NCI-H1417 treated with DMSO at 0.1 percent for 48 hours (cell line): Measurements from ENCODE around the gene DYDC2.
"Not testable (repeated sequence)": the region's sequence is repeated elsewhere in the genome, so short reads cannot be mapped to it uniquely, and the experiment has no call there.

Experiments
- DNase-seq: peaks from one replicate; lab custom pipeline; 2025; lab: John Stamatoyannopoulos, UW

The DYDC2 gene

GRCh38 chr10:80414142-80414895, 57.7 kb downstream of the DYDC2 start:
- DNase-seq, result no peak

DNA sequence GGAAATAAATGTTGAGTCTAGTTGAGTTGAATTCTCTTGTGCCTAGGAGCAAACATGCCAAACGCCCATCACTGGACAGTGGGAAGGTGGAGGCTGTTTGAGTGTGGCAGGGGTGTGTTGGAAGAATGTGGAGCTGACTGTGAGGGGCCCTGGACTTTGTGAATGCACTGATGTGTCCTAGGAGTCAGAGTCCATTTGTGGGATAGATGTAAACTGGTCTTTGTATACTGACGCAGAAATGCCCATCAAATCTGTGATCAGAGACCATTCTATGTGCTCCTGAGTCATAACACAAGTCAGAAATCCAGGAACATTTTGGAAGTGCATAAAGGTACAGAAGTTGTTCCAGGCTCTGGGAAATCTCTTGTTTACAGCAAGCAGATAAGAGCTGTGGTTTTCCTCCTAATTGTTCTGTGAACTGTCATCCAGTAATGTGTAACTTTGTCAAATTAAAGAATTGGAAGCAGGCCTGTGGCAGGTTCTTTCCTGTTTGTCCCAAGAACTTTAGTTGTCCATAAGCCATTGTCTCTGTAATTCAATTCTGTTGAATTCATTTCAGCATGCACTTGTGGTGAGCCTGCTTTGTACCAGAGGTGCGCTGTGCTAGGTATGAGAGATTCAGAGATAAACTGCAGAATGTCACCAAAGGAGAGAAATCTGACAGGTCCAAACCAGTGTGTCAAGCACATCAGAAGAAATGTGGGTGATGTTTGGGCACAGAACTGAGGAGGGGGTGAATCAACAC, 59.3 kb downstream of the DYDC2 start:
- no peak for DNase-seq

DNA sequence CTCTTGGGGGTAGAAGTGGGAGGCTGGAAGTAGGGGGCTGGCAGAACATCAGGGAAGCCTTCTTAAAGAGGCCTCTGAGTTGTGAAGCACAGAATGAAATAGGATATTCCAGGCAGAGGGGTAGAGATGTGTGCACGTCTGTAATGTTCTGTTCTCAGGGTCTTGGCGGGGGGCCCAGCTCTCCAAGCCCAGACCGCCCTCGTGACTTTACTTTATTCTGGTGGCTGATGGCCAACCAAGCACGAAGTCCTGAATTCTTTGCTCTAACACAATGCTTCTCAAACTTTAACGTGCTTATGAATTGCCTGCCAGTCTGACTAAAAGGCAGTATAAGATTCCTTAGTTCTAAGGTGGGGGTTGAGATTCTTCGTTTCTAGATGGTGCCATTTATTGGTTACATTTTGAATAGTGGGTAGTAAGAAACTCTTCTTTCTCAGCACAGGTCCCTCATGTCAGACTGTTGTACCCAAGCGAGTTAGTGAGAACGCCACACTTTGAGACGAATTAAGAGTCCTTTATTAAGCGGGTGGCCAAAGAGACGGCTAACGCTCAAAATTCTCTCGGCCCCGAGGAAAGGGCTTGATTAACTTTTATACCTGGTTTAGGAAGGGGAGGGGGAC, 60.0 kb downstream of the DYDC2 start:
- no peak for DNase-seq

- DNase-seq, result not testable (repeated sequence)
These were observed 60.7 kb downstream of the DYDC2 start for GRCh38 chr10:80417256-80417655.
